PC-9 (cell line): ENCODE data around the gene TNFAIP3. TPM values are rescaled to one million over a fixed set of nuclear protein-coding genes. Genes with fewer than 3 reads are reported as not detected.
"Not testable (repeated sequence)": the region's sequence is repeated elsewhere in the genome, so short reads cannot be mapped to it uniquely, and the experiment has no call there.

Experiments
- BruUV-seq: library from RNA; stranded (reverse); fragments of 400-500 nt; replicated peaks from 2 replicates; lab custom pipeline; 2021; lab: Mats Ljungman, UMichigan
- CTCF ChIA-PET: fragments of 300-600 bp; sonication (Branson Sonifier 250); formaldehyde crosslinking; loops from one replicate; lab custom pipeline; 2022; ENCODE audit warnings: antibody characterized with exemption; lab: Charles Lee
- POLR2A ChIA-PET: fragments of 300-600 bp; sonication (Branson Sonifier 250); formaldehyde crosslinking; loops from one replicate; lab custom pipeline; 2022; ENCODE audit warnings: antibody characterized with exemption; ENCODE audit not compliant: unreplicated experiment; lab: Charles Lee
- DNase-seq, 2 experiments: peaks; one replicate each; pipeline versions ENCODE4 v3.0.0 to v3.0.0-alpha.2; 2015 to 2022; ENCODE audit warnings: mixed read lengths in 1 of 2
- H2AFZ ChIP-seq: fragments of 200-600 bp; sonication (generic); 2 replicates; pipeline ENCODE4 v1.8.1; 2017; ENCODE audit warnings: antibody characterized with exemption
- H3F3A ChIP-seq: fragments of 200-600 bp; sonication (generic); 2 replicates; pipeline ENCODE4 v1.8.1; 2017; ENCODE audit warnings: antibody characterized with exemption, mild to moderate bottlenecking, low read depth; ENCODE audit not compliant: insufficient read depth
- H3K27ac ChIP-seq: fragments of 200-600 bp; sonication (generic); 2 replicates; pipeline ENCODE4 v1.6.1; 2016; ENCODE audit warnings: mixed run types
- H3K27me3 ChIP-seq: fragments of 200-600 bp; sonication (generic); 2 replicates; pipeline ENCODE4 v1.6.1; 2016; ENCODE audit warnings: low read depth, mixed run types; ENCODE audit not compliant: insufficient read depth
- H3K36me3 ChIP-seq: fragments of 200-600 bp; sonication (generic); 2 replicates; pipeline ENCODE4 v1.6.1; 2016; ENCODE audit warnings: low read depth, mixed run types
- H3K4me1 ChIP-seq: fragments of 200-600 bp; sonication (generic); replicated peaks from 2 replicates; pipeline ENCODE4 v1.6.1; 2016; ENCODE audit warnings: mixed run types; ENCODE audit not compliant: insufficient read depth
- H3K4me2 ChIP-seq: fragments of 200-600 bp; sonication (generic); 2 replicates; pipeline ENCODE4 v1.6.1; 2017; ENCODE audit warnings: mixed run types
- H3K4me3 ChIP-seq: fragments of 200-600 bp; sonication (generic); 2 replicates; pipeline ENCODE4 v1.6.1; 2016; ENCODE audit warnings: mixed run types
- H3K79me2 ChIP-seq: fragments of 200-600 bp; sonication (generic); 2 replicates; pipeline ENCODE4 v1.6.1; 2017; ENCODE audit warnings: low read depth, mixed run types
- H3K9me2 ChIP-seq: fragments of 200-600 bp; sonication (generic); 2 replicates; pipeline ENCODE4 v1.8.1; 2017; ENCODE audit warnings: mild to moderate bottlenecking; ENCODE audit not compliant: insufficient read depth
- H3K9me3 ChIP-seq: fragments of 200-600 bp; sonication (generic); 2 replicates; pipeline ENCODE4 v1.8.1; 2016; ENCODE audit warnings: low read depth; ENCODE audit not compliant: insufficient read depth
- H4K20me1 ChIP-seq: fragments of 200-600 bp; sonication (generic); 2 replicates; pipeline ENCODE4 v1.8.1; 2017; ENCODE audit not compliant: insufficient read depth
- EZH2 ChIP-seq: fragments of 200-600 bp; sonication (generic); IDR thresholded peaks from 2 replicates; pipeline ENCODE4 v1.8.0; 2017; ENCODE audit warnings: antibody characterized with exemption, low read depth
- intact Hi-C: fragments of 100-400 bp; cut with micrococcal nuclease; formaldehyde crosslinking; loops from one replicate; pipeline ENCODE4 v1.10.0; 2022; ENCODE audit not compliant: unreplicated experiment
- total RNA-seq: library from RNA; stranded (reverse); gene quantifications from 2 replicates; pipeline ENCODE4 v1.2.3, GENCODE V29; 2021
- TF ChIP-seq, protein P1 (sequence below): fragments of 200-600 bp; sonication (generic); conservative IDR thresholded peaks from 2 replicates; pipeline ENCODE4 v1.6.1; 2017; ENCODE audit warnings: mixed run types, antibody characterized with exemption, mild to moderate bottlenecking, moderate library complexity

Gene TNFAIP3
- total RNA-seq, 1 experiment from 2014 or later, result 7.8 TPM

DNA sequence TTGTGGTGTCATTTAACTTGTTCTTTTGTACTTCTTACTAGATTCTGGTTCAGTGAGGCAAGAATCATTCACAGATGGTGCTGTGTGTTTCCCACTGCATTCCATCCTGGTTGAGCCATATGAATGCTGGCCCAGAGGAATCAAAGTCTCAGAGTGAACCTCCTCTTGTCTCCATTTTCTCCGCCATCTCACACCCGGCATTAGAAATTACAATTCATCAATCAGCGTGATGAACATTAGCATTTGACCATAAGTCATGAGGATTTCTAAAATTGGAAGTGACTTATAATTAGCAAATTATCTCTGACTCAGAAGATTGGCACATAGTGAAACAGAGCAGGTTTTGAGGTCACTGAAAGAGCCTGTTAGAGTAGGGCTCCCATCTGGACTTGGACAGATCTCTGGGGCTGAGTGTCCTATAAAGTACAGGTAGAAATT, 25.2 kb downstream of the TNFAIP3 start:
- H3K27ac ChIP-seq, result no peak overlapping the region
- no peak overlapping the region for H3K4me3 ChIP-seq
- H3K27me3 ChIP-seq, result no peaks in the 10 kb centered on the region
- H3K36me3 ChIP-seq, result no peaks in the 10 kb centered on the region
- DNase-seq, result no peak
- no peaks in the 10 kb centered on the region for H4K20me1 ChIP-seq
- POLR2A ChIA-PET, result interaction anchor here (0.7 kb wide), 1 partner anchor 20 kb away, joined by 7 read pairs; no protein-coding TSS in a partner anchor
- peaks cover 24% of the 10 kb centered on the region for H3K4me1 ChIP-seq
- no TSS peak for BruUV-seq
- CTCF ChIA-PET, result no interaction called here
- no peaks in the 10 kb centered on the region for H3F3A ChIP-seq
- no peak overlapping the region for H3K4me2 ChIP-seq
- no peak overlapping the region; the same call in 1 of the 2 replicates for H2AFZ ChIP-seq
- H3K9me3 ChIP-seq, result peaks cover 4% of the 10 kb centered on the region; the same call in 1 of the 2 replicates
- H3K9me2 ChIP-seq, result no peaks in the 10 kb centered on the region
- TF ChIP-seq EZH2, result no peak
- TF ChIP-seq, protein P1, sequence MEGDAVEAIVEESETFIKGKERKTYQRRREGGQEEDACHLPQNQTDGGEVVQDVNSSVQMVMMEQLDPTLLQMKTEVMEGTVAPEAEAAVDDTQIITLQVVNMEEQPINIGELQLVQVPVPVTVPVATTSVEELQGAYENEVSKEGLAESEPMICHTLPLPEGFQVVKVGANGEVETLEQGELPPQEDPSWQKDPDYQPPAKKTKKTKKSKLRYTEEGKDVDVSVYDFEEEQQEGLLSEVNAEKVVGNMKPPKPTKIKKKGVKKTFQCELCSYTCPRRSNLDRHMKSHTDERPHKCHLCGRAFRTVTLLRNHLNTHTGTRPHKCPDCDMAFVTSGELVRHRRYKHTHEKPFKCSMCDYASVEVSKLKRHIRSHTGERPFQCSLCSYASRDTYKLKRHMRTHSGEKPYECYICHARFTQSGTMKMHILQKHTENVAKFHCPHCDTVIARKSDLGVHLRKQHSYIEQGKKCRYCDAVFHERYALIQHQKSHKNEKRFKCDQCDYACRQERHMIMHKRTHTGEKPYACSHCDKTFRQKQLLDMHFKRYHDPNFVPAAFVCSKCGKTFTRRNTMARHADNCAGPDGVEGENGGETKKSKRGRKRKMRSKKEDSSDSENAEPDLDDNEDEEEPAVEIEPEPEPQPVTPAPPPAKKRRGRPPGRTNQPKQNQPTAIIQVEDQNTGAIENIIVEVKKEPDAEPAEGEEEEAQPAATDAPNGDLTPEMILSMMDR, result no peak
- intact Hi-C loops, result no loop called here
- no peaks in the 10 kb centered on the region for H3K79me2 ChIP-seq

DNA sequence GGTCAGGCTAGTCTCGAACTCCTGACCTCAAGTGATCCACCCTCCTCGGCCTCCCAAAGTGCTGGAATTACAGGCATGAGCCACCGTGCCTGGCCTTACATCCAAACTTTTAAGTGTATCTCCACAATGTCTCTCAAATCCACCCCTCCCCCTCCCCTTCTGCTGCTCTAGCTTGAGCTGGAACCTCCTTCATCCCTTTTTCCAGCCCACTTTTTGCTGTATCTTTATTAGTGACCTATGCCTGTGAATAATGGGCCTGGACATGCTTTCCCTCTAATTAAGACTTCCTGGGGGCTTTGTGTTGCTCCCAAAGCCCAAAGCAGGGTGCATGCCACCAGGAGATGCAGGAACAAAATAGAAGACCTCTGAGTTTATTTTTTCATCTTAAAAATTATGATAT, 26.1 kb downstream of the TNFAIP3 start:
- no peak overlapping the region for H2AFZ ChIP-seq
- no peak for TF ChIP-seq EZH2
- TF ChIP-seq, protein P1, result no peak
- intact Hi-C loops, result no loop called here
- H3K9me3 ChIP-seq, result peaks cover 4% of the 10 kb centered on the region; the same call in 1 of the 2 replicates
- POLR2A ChIA-PET, result interaction anchor here (0.7 kb wide), 1 partner anchor 21 kb away, joined by 7 read pairs; no protein-coding TSS in a partner anchor
- DNase-seq, result no peak
- no peaks in the 10 kb centered on the region for H3K27me3 ChIP-seq
- H3K9me2 ChIP-seq, result no peaks in the 10 kb centered on the region
- H3K4me2 ChIP-seq, result no peak overlapping the region
- no peaks in the 10 kb centered on the region for H3F3A ChIP-seq
- no peaks in the 10 kb centered on the region for H3K79me2 ChIP-seq
- no peak overlapping the region for H3K4me3 ChIP-seq
- BruUV-seq, result no TSS peak
- no peaks in the 10 kb centered on the region for H3K36me3 ChIP-seq
- H3K27ac ChIP-seq, result peak overlapping the region; percentile 44
- CTCF ChIA-PET, result no interaction called here
- peaks cover 24% of the 10 kb centered on the region for H3K4me1 ChIP-seq
- no peaks in the 10 kb centered on the region for H4K20me1 ChIP-seq

DNA sequence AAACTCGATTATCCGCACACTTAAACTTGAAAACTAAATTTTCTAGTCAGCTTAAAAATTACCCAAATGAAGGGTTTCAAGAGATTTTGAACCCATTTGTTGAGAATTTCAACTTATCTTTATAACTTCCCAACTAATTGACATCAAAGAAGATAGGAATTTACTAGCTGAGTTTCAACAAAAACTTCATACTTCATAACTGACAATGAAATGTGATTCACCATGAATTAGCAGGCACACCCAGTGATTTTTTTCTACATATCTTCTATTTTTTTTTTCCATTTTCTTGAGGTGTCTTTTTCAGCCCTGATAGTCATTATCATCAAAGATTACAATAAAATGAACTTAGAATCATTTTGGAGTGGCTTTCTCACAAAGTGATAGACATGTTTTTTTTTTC, 26.7 kb downstream of the TNFAIP3 start:
- Histone ChIP-seq H3K4me2 (no peak overlapping the region), H3K27me3 (no peaks in the 10 kb centered on the region), H3K4me3 (no peak overlapping the region), H3K36me3 (no peaks in the 10 kb centered on the region), H3K27ac (peak overlapping the region; percentile 44), H3F3A (no peaks in the 10 kb centered on the region), H3K9me3 (peaks cover 4% of the 10 kb centered on the region; the same call in 1 of the 2 replicates), H3K79me2 (no peaks in the 10 kb centered on the region), H3K9me2 (no peaks in the 10 kb centered on the region), H3K4me1 (peaks cover 24% of the 10 kb centered on the region), H4K20me1 (no peaks in the 10 kb centered on the region), H2AFZ (no peak overlapping the region)
- ChIA-PET CTCF (no interaction called here), POLR2A (no interaction called here)
- TF ChIP-seq, protein P1, result no peak
- no peak for TF ChIP-seq EZH2
- BruUV-seq, result no TSS peak
- intact Hi-C loops, result no loop called here
- DNase-seq, result peak in 1 of 2 experiments; percentile 49

DNA sequence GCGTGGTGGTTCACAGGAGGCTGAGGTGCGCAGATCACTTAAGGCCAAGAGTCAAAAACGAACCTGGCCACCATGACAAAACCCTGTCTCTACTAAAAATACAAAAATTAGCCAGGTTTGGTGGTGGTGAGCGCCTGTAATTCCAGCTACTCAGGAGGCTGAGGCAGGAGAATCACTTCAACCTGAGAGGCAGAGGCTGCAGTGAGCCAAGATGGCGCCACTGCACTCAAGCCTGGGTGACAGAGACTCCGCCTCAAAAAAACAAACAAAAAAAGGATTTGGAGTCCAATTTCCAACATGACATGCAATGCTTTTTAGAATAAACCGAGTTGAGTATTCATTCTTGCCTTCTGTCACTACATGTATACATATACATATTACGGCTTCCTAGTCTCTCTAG, 27.3 kb downstream of the TNFAIP3 start:
- POLR2A ChIA-PET, H3K9me3 ChIP-seq, H2AFZ ChIP-seq, H3K9me2 ChIP-seq, CTCF ChIA-PET, H3K4me2 ChIP-seq, DNase-seq, H3F3A ChIP-seq, H3K27me3 ChIP-seq, intact Hi-C loops, H3K36me3 ChIP-seq, BruUV-seq, H3K79me2 ChIP-seq, H4K20me1 ChIP-seq, H3K4me3 ChIP-seq: not testable (repeated sequence)
- Histone ChIP-seq H3K4me1 (peaks cover 24% of the 10 kb centered on the region), H3K27ac (peak overlapping the region; percentile 23)
